GM18499 (cell line): Measurements from ENCODE around the gene BRIP1.
"Not testable (repeated sequence)": the region's sequence is repeated elsewhere in the genome, so short reads cannot be mapped to it uniquely, and the experiment has no call there.

ENCODE experiments used
- ATAC-seq: cut with Tn5 transposase; IDR thresholded peaks from one replicate; pipeline ENCODE4 v1.9.1; 2021; ENCODE audit warnings: moderate number of reproducible peaks; ENCODE audit not compliant: insufficient read depth, unreplicated experiment

The BRIP1 gene

DNA sequence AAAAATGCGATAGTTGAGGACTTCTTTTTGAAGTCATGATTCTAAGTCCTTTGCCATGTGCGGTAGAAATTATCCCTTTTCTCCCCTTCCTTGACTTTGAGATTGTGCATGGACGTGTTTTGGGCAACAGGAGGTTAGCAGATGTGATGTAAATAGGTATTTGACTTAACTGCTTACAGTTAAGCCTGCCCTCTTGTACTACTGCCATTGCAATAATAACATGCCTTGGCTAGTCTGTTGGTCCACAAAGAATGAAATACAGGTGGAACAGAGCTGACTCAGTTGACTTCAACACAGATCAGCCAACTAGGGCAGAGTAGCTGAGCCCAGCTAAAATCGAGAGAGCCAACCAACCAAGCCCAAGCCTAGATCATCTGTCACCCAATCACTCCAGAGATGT, 125.5 kb downstream of the BRIP1 start:
- ATAC-seq, result no peak

DNA sequence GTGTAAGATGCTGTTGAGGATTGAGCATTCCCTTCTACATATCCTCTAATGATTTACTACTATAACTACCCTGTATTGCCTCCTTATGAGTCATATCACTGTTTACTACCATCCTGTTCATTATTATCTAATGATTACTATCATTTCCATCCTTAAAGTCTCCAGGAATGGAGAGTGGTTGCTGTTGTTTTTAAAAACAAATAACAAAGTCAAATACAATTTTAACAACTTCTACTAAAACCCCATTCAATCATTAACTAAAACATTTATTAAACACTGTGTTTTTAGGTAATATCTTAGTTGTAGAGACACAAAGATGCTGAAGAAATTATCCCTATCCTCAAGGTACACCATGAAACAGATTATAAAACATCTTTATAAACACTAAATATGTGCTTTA, 126.9 kb downstream of the BRIP1 start:
- no peak for ATAC-seq

- no peak for ATAC-seq
Measured at GRCh38 chr17:61735807-61736206, 127.5 kb downstream of the BRIP1 start.

DNA sequence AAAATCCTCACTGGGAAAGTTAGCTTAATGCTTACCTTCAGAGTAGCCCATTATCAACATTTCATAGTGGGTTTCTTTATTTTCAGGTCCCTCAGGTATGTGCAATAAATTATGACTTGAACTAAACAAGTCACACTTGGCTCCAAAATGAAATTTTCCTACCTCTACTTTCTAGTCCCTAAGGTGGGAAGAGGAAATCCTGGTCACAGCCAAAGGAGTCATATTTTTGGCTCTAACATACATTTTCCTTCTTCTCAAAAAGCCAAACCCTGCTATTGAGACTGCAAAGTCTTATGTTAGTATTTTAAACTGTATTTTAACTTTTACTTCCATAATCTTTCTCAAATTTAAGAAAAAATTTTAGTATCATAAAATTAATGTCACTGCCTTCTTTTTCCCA, 128.9 kb downstream of the BRIP1 start:
- no peak for ATAC-seq

- ATAC-seq, result no peak
Measured at GRCh38 chr17:61734012-61734411, 129.3 kb downstream of the BRIP1 start.

DNA sequence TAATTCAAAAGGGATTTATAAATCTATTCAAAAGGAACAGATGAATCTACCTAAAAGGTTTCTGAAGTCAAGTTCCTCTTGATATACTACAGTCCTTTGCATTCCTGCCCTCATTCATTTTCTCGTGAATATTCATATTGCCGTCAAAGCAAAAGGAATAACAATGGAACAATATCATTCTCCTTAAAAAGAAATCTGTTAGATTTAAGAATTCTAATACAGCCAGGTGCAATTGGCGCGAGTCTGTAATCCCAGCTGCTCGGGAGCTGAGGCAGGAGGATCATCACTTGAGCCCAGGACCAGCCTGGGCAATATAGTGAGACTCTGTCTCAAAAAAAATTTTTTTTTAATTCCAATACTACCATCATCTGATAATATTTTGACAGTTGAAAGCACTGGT, 130.3 kb downstream of the BRIP1 start:
- no peak for ATAC-seq

DNA sequence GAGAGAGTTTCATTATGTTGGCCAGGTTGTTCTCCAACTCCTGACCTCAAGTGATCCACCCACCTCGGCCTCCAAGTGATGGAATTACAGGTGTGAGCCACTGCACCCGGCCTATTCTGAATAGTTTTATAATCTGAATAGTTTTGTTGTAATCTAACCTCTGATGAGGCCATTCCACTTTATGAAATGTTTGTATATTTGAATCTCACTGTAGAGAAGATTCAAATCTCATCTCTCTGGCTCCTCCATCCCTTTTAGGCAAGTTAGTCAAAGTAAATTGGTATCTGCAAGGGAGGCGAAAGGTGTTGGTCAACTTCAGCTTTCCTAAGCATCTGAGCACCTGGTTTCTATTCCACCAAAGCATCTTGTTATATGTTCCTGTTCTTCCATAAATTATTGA, 131.2 kb downstream of the BRIP1 start:
- no peak for ATAC-seq

DNA sequence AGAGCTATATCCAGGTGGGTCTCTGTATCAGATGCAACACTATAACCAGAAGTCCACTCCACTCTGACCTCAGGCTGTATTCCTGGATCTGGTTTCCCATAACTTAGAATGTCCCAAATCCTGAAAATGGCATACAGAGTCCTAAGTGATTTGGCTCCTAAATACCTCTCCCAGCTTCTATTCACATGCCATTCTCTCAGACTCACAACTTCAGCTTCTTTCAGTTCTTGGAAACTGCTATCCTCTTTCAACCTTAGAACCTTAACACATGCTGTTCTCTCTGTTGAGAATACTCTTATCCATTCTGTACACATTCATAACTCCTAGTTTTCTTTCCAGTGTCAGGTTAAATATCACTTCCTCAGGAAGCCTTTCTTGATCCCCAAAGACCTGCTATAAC, 132.0 kb downstream of the BRIP1 start:
- no peak for ATAC-seq

DNA sequence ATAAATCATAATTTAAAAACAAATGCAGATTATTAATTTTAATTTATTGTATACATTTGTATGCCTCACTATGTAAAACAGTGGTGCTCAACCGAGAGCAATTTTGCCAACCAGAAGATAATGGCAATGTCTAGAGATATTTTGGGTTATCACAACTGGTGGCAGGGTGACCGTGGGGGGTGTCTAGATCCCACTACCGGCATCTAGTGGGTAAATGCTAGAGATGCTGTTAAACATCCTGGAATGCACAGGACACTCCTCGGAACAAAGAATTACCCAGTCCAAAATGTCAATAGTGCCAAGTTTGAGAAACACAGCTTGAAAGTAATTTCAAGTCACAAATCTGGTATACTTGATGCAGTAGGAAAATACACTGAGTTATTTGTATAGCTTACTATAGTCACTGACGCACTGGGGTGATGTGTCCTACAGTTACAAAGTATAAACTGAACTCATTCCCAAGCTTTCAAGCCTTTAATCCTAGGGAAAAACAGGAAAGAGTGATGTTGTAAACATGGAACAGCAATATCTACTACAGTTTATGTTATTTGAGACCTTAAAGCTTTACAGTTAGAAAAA, 133.5 kb downstream of the BRIP1 start:
- ATAC-seq, result no peak

DNA sequence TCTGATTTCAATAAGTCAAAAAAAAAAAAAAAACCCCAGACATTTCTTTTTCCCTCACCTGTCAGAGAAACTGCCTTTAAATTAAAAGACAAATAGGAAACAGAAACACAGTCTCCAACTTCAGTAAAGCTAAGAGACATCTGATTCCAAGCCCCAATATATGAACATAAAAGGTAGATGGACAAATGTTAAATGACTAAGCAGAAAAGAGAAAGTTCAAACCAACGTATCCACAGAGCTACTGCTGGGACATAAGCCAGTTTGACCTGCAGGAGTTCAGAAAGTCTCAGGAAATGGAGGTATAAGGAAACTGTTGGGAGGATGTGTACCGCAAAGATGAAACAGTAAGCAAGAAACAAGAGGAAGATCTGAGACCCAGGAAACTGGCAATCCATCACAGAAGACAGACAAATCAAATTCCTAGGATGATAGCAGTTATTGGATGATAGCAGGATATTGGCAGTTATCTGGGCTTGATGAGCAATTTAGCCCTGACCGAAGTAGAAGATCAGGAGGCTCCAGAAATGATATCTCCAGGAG, 135.0 kb downstream of the BRIP1 start:
- ATAC-seq, result no peak

GRCh38 chr17:61727798-61728197, 135.5 kb downstream of the BRIP1 start:
- ATAC-seq, result not testable (repeated sequence)

DNA sequence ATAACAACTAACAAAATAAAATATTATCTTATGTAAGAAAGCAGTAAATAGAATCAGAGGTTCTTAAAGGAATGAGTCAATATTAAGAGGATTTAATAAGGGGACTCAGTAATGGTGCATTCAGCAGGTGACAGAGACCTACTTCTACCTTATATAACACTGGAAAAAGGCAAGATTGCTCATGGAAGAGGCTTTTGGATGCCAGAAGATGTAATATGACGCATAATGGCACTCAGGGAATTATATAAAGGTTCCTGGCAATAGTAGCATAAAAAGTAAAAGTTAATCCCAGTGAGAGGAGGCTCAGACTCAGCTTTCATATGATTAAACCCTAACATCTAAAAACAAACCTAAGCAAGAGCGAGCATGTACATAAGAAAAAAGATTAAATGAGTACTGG, 136.4 kb downstream of the BRIP1 start:
- ATAC-seq, result no peak

DNA sequence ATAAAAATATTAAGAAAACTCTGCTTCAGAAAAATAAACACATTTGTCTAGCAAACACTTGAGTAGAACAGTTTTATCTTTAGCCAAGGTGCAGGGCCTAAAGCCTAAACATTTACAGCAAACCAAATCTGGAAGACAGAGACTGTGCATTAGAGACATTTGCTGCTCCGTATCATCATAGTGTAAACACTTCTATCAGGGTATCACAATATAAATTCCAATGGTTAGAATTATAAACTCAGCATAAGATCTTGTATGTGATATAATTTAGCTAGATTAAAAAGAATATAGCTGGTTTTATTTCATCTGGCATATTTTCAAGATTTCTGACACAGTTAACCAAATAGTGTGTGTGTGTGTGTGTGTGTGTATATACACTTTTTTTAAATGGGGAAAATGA, 138.6 kb downstream of the BRIP1 start:
- ATAC-seq, result no peak

GRCh38 chr17:61723914-61724313, 139.4 kb downstream of the BRIP1 start:
- no peak for ATAC-seq

- ATAC-seq, result no peak
Measured at GRCh38 chr17:61723183-61723582, 140.1 kb downstream of the BRIP1 start.

- ATAC-seq, result no peak
Measured at GRCh38 chr17:61722398-61722797, 140.9 kb downstream of the BRIP1 start.

DNA sequence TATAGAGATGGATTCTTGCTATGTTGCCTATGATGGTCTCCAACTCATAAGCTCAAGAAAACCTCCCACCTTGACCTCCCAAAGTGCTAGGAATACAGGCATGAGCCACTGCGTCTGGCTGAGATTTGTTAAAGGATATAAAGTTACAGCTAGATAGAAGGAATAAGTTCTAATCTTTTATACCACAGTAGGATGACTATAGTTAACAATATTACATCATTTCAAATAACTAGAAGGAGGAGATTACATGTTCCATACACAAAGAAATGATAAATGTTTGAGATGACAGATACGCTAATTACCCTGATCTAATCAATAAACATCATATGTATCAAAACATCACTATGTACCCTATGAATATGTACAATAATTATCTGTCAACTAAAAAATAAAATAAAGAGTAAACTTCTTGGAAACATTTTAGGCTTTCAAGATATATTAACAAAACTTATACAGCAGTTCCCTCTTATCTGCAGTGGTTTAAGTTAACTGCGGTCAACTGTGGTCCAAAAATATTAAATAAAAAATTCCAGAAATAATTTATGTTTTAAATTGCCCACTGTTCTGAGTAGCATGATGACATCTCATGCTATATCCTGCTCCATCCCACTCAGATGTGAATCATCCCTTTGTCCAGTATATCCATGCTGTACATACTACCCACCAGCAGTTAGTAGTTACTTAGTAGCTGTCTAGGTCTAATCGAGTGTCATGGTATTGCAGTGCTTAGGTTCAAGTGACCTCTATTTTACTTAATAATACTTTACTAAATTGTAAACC, 143.1 kb downstream of the BRIP1 start:
- ATAC-seq, result no peak

GRCh38 chr17:61719220-61719619, 144.1 kb downstream of the BRIP1 start:
- not testable (repeated sequence) for ATAC-seq

GRCh38 chr17:61718022-61718421, 145.3 kb downstream of the BRIP1 start:
- ATAC-seq, result no peak

- ATAC-seq, result no peak
Measured at GRCh38 chr17:61717352-61717751, 146.0 kb downstream of the BRIP1 start.

DNA sequence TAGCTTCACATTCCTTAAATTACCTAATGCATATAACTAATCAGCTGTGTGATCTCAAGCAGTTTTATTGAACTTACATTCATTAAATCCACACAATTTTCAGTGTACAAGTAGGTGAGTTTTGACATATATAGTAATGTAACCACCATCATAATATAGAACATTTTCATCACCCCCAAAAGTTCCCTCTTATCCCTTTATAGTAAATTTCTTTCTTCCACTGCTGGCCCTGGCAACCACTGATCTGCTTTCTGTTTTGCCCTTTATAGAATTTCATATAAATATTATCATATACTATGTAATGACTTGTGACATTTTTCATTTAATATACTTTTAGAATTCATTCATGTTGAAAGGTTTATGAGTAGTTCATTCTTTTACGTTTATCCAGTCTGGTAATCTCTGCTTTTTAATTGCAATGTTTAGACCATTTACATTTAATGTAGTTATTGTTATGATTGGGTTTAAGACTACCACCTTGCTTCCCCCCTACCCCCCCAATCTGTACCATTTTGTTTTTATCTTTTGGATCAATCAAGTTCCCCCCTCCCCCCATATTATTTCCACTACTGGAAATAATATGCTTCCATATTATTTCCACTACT, 147.0 kb downstream of the BRIP1 start:
- no peak for ATAC-seq
